SU-DHL-6 (cell line): ENCODE measurements around the gene KANSL3.

ENCODE experiments used
- H2AFZ ChIP-seq: fragments of 200-600 bp; sonication (generic); 2 replicates; pipeline ENCODE4 v1.6.1; 2014; ENCODE audit warnings: low read depth, mild to moderate bottlenecking, moderate library complexity, mixed read lengths, antibody characterized with exemption, low read length; ENCODE audit not compliant: severe bottlenecking
- H3F3A ChIP-seq: fragments of 200-600 bp; shearing (Covaris generic); 2 replicates; pipeline ENCODE4 v1.6.0; 2016; ENCODE audit warnings: antibody characterized with exemption, mild to moderate bottlenecking; ENCODE audit not compliant: insufficient read depth
- H3K27ac ChIP-seq: fragments of 200-600 bp; sonication (generic); 2 replicates; pipeline ENCODE4 v1.5.1; 2016; ENCODE audit warnings: low read depth, mild to moderate bottlenecking, low read length, moderate library complexity, mixed read lengths
- H3K27me3 ChIP-seq: fragments of 200-600 bp; sonication (generic), shearing (Covaris generic); 2 replicates; pipeline ENCODE4 v1.6.0; 2014; ENCODE audit warnings: mild to moderate bottlenecking, low read length
- H3K36me3 ChIP-seq: fragments of 200-600 bp; sonication (generic); 2 replicates; pipeline ENCODE4 v1.6.1; 2014; ENCODE audit warnings: mild to moderate bottlenecking, low read length, mixed read lengths
- H3K4me2 ChIP-seq: fragments of 300-600, 200-600 bp; shearing (Covaris generic), sonication (generic); 2 replicates; pipeline ENCODE4 v1.6.0; 2014; ENCODE audit warnings: low read length, low read depth, mild to moderate bottlenecking; ENCODE audit not compliant: poor library complexity, severe bottlenecking
- H3K4me3 ChIP-seq: fragments of 200-600 bp; sonication (generic); 2 replicates; pipeline ENCODE4 v1.5.1; 2014; ENCODE audit warnings: antibody characterized with exemption, low read length, mild to moderate bottlenecking, mixed read lengths; ENCODE audit not compliant: insufficient read depth, poor library complexity, severe bottlenecking
- H3K79me2 ChIP-seq: fragments of 200-600 bp; sonication (generic); 2 replicates; pipeline ENCODE4 v1.6.1; 2014; ENCODE audit warnings: mild to moderate bottlenecking, low read length, moderate library complexity; ENCODE audit not compliant: insufficient read depth
- H3K9ac ChIP-seq: fragments of 200-600 bp; sonication (generic); 2 replicates; pipeline ENCODE4 v1.7.0; 2014; ENCODE audit warnings: mild to moderate bottlenecking, low read length
- H3K9me2 ChIP-seq: fragments of 200-600 bp; sonication (generic); replicated peaks from 2 replicates; pipeline ENCODE4 v1.6.1; 2014; ENCODE audit warnings: low read length; ENCODE audit not compliant: insufficient read depth
- H3K9me3 ChIP-seq: fragments of 200-600 bp; sonication (generic); 2 replicates; pipeline ENCODE4 v1.6.1; 2014; ENCODE audit warnings: low read length, mixed read lengths; ENCODE audit not compliant: insufficient read depth
- H4K20me1 ChIP-seq: fragments of 200-600 bp; sonication (generic); 2 replicates; pipeline ENCODE4 v1.6.1; 2014; ENCODE audit warnings: low read depth, mild to moderate bottlenecking, antibody characterized with exemption, low read length, moderate library complexity, mixed read lengths
- EZH2phosphoT487 ChIP-seq: fragments of 200-600 bp; sonication (generic), shearing (Covaris generic); conservative IDR thresholded peaks from 2 replicates; pipeline ENCODE4 v1.6.1; 2018; ENCODE audit warnings: mild to moderate bottlenecking, antibody characterized with exemption, low read length, moderate library complexity, mixed read lengths
- TF ChIP-seq, protein P1 (sequence below): fragments of 200-600 bp; sonication (generic); IDR thresholded peaks from one replicate; pipeline ENCODE4 v1.5.1; 2017; ENCODE audit warnings: antibody characterized with exemption, mild to moderate bottlenecking, low read length, moderate library complexity; ENCODE audit not compliant: insufficient read depth, poor library complexity, severe bottlenecking

KANSL3 gene

GRCh38 chr2:96553176-96553956, 84.7 kb downstream of the KANSL3 start:
- no peaks in the 10 kb centered on the region for H3K9me2 ChIP-seq
- no peak overlapping the region for H3K27ac ChIP-seq
- no peak overlapping the region for H3K9ac ChIP-seq
- H3F3A ChIP-seq, result no peaks in the 10 kb centered on the region
- TF ChIP-seq, protein P1, sequence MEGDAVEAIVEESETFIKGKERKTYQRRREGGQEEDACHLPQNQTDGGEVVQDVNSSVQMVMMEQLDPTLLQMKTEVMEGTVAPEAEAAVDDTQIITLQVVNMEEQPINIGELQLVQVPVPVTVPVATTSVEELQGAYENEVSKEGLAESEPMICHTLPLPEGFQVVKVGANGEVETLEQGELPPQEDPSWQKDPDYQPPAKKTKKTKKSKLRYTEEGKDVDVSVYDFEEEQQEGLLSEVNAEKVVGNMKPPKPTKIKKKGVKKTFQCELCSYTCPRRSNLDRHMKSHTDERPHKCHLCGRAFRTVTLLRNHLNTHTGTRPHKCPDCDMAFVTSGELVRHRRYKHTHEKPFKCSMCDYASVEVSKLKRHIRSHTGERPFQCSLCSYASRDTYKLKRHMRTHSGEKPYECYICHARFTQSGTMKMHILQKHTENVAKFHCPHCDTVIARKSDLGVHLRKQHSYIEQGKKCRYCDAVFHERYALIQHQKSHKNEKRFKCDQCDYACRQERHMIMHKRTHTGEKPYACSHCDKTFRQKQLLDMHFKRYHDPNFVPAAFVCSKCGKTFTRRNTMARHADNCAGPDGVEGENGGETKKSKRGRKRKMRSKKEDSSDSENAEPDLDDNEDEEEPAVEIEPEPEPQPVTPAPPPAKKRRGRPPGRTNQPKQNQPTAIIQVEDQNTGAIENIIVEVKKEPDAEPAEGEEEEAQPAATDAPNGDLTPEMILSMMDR, result no peak
- TF ChIP-seq EZH2phosphoT487, result no peak
- no peak overlapping the region for H2AFZ ChIP-seq
- H3K79me2 ChIP-seq, result no peaks in the 10 kb centered on the region
- H3K9me3 ChIP-seq, result no peaks in the 10 kb centered on the region
- no peak overlapping the region for H3K4me3 ChIP-seq
- H3K36me3 ChIP-seq, result no peaks in the 10 kb centered on the region
- no peak overlapping the region for H3K4me2 ChIP-seq
- no peaks in the 10 kb centered on the region for H3K27me3 ChIP-seq
- no peaks in the 10 kb centered on the region for H4K20me1 ChIP-seq

DNA sequence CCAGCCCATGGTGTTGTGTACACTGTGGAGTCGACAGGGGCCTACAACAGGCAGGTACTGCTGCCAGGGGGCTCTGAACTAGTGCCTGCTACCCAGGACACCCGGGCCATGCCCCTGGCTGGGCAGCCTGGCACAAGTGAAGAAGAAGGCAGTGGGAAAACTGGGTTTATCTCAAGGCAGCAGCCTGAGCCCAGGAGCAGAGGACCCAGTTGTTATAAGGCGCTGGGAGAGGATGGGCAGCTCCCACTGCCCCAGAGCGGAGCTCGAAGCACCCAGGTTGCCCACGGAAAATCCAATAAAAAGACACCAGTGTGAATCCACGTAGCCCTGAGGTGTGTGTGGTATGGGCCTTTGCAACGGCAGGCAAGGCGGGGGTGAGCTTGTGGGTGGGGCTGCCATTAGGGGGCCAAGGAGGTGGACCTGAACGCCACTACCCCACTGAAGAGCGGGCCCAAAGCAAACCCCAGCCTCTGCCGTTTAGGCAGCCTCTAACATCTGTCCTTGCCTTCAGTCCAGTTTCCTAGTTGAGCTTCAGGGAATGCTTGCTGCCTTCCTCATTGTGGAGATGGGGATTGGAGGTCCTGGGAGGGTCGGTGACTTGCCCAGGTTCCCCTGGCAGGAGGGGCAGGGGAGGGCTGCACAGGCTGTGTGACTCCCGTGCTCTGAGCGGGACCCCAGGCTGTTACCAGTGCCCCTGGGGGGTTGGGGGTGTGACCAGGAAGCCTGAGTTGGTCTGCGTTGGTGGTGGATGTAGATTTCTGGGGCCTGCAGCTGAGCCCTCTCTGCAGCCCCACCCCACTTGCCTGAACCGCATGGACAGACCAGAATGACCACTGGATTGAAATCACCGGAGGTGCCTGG, 85.6 kb downstream of the KANSL3 start:
- no peak overlapping the region for H3K4me2 ChIP-seq

GRCh38 chr2:96551605-96552314, 86.4 kb downstream of the KANSL3 start:
- Histone ChIP-seq H3K9me3 (no peaks in the 10 kb centered on the region), H3K9ac (no peak overlapping the region), H3K9me2 (no peaks in the 10 kb centered on the region), H3F3A (no peaks in the 10 kb centered on the region), H3K27ac (no peak overlapping the region), H4K20me1 (no peaks in the 10 kb centered on the region), H3K4me2 (no peak overlapping the region), H3K79me2 (no peaks in the 10 kb centered on the region), H3K4me3 (no peak overlapping the region), H3K27me3 (no peaks in the 10 kb centered on the region), H2AFZ (no peak overlapping the region), H3K36me3 (no peaks in the 10 kb centered on the region)
- TF ChIP-seq, protein P1, result no peak
- no peak for TF ChIP-seq EZH2phosphoT487

More for the DNA sequence above, 85.6 kb downstream of the KANSL3 start:
- Histone ChIP-seq H3K27ac (no peak overlapping the region), H2AFZ (no peak overlapping the region), H4K20me1 (no peaks in the 10 kb centered on the region), H3K36me3 (no peaks in the 10 kb centered on the region), H3K4me3 (no peak overlapping the region), H3K9ac (no peak overlapping the region), H3K9me2 (no peaks in the 10 kb centered on the region), H3K27me3 (no peaks in the 10 kb centered on the region), H3K79me2 (no peaks in the 10 kb centered on the region), H3F3A (no peaks in the 10 kb centered on the region), H3K9me3 (no peaks in the 10 kb centered on the region)
- TF ChIP-seq, protein P1, result no peak
- no peak for TF ChIP-seq EZH2phosphoT487
